GM06990 (cell line): Measurements from ENCODE around the gene ZBTB20.

Experiments
- DNase-seq: peaks from one replicate; pipeline ENCODE4 v3.0.0-alpha.2; 2011; ENCODE audit not compliant: insufficient read length; ENCODE audit errors: extremely low read depth
- H3K27me3 ChIP-seq: replicated peaks from 2 replicates; pipeline ENCODE4 v1.6.0; 2011; ENCODE audit warnings: low read length; ENCODE audit not compliant: control insufficient read depth, insufficient read depth
- H3K36me3 ChIP-seq: 2 replicates; pipeline ENCODE4 v1.5.1; 2011; ENCODE audit warnings: low read length; ENCODE audit not compliant: control insufficient read depth, insufficient read depth
- H3K4me3 ChIP-seq: replicated peaks from 2 replicates; pipeline ENCODE4 v1.5.1; 2011; ENCODE audit warnings: low read depth, mild to moderate bottlenecking, control low read depth, low read length
- CTCF ChIP-seq: IDR thresholded peaks from 2 replicates; pipeline ENCODE4 v1.5.1; 2011; ENCODE audit warnings: low read length, control low read depth, mild to moderate bottlenecking, inconsistent platforms; ENCODE audit not compliant: insufficient read depth, poor library complexity, severe bottlenecking

Gene ZBTB20

GRCh38 chr3:114746502-114746901 is 400.6 kb downstream of the ZBTB20 start:
- Histone ChIP-seq H3K27me3 (no peaks in the 10 kb centered on the region), H3K4me3 (no peak overlapping the region), H3K36me3 (no peaks in the 10 kb centered on the region)
- TF ChIP-seq CTCF = no peak
- no peak for DNase-seq

GRCh38 chr3:114745322-114746240 is 401.5 kb downstream of the ZBTB20 start:
- TF ChIP-seq CTCF = no peak
- DNase-seq = no peak
- Histone ChIP-seq H3K4me3 (no peak overlapping the region), H3K27me3 (no peaks in the 10 kb centered on the region), H3K36me3 (no peaks in the 10 kb centered on the region)

GRCh38 chr3:114743746-114744485 is 403.2 kb downstream of the ZBTB20 start:
- no peaks in the 10 kb centered on the region for H3K36me3 ChIP-seq
- TF ChIP-seq CTCF = no peak
- no peak for DNase-seq
- no peaks in the 10 kb centered on the region for H3K27me3 ChIP-seq
- H3K4me3 ChIP-seq = no peak overlapping the region

GRCh38 chr3:114741066-114741465 is 406.0 kb downstream of the ZBTB20 start:
- TF ChIP-seq CTCF = no peak
- Histone ChIP-seq H3K36me3 (no peaks in the 10 kb centered on the region), H3K27me3 (no peaks in the 10 kb centered on the region), H3K4me3 (no peak overlapping the region)
- no peak for DNase-seq

GRCh38 chr3:114739627-114740026 is 407.5 kb downstream of the ZBTB20 start:
- no peaks in the 10 kb centered on the region for H3K36me3 ChIP-seq
- no peak for TF ChIP-seq CTCF
- H3K4me3 ChIP-seq = no peak overlapping the region
- no peak for DNase-seq
- H3K27me3 ChIP-seq = no peaks in the 10 kb centered on the region
